ENCODE results near the gene IGF2BP3.

Gene IGF2BP3

DNA sequence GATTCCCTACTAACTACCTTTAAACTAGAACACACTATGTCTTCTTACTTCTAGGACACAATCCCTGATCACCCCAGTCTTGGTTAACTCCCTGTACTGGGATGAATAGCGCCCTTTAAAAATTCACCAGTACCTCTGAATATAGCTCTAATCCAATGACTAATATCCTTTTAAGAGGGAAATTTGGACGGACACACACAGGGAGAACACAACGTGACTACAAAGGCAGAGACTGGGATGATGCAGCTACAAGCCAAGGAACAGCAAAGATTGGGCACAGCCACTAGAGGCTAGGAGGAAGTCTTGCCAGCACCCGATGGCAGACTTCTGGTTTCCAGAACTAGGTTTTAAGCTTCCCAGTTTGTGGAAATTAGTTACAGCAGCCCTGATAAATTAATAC lies 89.7 kb downstream of the IGF2BP3 start:
- DNase-seq: no peak

DNA sequence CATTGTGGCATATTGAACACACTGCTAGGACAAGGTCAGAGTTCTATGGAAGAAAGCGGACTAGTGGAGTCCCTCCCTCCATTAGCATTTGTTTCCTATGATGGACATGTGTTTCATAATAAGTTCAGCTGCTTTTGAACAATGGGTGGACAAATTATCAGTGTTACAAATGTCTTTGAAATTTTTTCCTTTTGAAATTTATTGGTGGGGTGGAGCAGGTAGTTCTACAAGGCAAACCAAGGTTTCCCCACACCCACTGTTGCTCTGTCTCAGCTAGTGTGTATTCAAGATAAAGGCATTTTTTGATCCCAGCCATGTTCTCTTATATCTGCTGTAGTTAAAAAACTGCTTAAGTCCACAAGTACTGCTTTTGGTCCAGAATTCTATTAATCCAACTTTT lies 91.3 kb downstream of the IGF2BP3 start:
- DNase-seq: no peak

DNA sequence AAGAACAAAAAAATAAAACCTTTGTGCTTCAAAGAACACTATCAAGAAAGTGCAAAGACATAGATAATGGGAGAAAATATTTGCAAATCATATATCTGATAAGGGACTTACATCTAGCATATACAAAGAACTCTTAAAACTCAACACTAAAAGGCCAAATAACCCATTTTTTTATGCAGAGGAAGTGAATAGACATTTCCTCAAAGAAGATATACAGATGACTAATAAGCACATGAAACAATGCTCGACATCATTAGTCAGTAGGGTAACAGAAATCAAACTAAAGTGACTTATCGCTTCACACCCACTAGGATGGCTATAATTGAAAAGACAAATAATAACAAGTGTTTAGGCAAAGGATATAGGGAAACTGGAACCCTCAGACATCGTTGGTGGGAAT lies 93.2 kb downstream of the IGF2BP3 start:
- DNase-seq: no peak

DNA sequence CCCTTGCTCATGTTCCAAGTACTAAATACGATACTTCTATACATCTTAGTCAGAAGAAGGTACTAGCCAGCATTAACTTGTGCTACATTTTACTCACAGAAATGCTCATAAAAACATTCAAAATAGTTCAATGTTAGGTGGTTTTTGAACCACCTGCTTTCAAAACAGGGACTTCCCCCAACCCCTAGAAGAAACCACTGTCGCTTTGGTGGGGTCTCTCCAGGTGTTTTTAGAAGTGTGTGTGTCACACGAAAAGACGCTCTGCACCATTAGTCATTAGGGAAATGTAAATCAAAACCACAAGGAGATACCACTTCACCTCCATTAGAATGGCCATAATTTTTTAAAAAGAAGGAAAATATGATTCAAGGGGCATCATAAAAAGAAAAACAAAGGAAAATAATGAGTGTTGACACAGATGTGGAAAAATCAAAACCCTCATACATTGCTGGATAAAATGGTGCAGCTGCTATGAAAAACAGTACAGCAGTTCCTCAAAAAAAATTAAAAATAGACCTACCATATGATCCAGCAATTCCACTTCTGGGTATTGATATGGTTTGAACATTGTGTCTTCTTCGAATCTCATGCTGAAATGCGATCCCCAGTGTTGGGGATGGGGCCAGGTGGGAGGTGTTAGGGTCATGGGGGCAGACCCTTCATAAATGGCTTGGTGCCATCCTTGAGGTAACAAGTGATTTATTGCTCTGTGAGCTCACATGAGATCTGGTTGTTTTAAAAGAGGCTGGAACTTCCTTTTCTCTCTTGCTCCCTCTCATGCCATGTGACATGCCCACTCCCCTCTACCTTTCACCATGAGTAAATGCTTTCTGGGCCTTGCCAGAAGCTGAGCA lies 96.9 kb downstream of the IGF2BP3 start:
- no peak for DNase-seq

DNA sequence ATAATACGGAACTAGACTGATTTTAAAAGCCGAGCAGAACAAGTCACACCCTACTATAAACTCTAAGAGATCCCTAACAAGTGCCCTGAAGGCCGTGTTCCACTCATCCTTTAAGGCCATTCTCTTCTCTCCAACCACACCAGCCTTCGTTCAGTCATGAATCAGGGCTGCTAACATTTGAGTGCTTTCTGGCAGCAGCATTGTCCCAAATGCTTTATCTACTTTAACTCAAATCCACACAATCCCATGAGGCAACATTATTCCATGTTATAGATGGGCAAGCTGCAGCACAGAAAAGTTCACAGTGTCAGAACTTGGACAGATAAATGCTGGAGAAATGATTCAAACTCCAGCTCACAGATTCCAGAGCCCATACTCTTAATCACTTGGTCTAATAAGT lies 97.7 kb downstream of the IGF2BP3 start:
- DNase-seq: no peak

DNA sequence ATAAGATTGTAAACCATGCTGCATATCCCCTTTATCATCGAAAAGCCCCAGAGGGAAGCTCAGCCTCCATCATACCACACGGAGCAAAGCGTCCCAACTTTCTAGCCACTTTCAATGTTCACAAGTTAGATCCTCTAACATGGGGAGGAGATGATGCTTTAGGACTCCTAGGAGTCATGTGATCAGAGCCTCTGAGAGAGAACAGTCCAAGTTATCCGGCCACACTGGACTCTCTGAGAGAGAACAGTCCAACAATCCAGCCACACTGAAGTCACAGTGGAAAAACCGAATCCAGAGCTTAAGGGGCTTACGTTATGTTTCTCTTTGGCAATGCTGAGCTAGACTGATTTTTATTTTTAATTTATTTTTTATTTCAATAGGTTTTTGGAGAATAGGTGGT lies 98.6 kb downstream of the IGF2BP3 start:
- no peak for DNase-seq

DNA sequence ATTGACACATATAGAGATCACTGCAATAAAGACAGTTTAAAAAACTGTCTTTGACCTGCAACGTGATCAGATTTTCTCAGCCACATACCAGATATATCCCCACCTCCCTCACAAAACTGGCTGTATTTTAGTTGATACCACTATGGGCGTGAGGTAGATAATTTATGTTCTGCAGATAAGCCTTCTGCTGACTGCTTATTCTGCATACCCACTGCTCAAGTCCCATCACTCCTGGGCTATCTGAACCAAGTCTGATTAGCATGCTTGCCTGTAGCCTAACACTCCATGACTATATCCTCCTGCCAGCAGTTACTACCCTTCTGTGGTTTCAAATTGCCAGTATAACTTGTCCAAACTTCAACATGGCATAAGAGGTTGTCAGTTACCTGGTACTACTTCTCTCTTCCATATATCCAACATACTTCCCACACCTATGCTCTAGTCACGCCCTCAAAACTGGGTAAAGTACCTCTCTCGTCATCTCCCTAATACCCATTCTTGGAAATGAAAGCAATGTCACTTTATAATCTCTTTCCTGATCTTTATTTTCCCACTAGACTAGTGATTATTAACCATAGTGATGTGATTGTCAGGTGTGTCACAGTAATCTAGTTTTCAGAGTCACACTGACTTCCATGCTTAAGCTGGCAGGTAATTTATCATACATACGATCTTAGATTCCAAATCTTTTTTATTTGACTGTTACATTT lies 100.4 kb downstream of the IGF2BP3 start:
- DNase-seq: no peak

DNA sequence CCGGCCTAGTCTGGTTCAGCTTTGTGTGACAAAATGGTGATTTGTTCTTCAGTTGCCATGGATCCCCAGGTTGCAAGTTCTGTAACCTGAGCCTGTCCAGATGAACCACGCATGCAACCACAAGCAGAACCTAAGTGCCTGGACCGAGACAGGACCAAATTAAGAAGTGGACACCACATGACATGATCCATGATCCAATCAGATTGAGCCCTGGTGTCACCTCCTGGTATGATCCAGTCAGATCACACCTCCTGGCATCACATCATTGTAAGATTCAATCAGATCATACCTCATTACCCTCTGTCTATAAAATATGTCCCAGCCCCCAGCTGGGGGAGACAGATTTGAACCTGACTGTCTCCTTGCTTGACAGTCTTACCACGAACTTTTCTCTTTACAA lies 101.2 kb downstream of the IGF2BP3 start:
- DNase-seq: no peak

DNA sequence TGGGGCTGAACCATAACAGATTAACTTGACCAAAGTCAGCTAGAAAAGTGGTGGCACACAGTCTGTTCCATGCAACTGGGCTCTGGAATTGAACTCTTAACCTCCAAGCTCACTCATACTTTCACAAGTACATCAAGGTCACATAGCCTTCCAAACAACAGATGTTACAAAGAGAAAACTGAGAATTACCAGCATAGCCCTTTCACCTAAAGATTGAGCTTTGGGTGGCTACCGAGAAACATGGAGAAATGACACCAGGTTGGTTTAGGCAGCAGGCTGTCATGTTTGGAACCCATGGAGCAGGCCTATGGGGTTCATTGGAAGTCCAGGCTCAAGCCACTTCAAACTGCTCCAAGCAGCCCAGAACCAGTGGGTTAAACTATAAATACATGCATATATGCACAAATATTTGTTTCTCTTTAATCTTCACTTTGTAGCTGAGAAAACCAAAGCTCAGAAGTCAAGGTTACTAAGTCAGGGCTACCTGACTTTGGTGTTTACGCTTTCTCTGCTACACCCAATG lies 112.1 kb downstream of the IGF2BP3 start:
- no peak for DNase-seq

DNA sequence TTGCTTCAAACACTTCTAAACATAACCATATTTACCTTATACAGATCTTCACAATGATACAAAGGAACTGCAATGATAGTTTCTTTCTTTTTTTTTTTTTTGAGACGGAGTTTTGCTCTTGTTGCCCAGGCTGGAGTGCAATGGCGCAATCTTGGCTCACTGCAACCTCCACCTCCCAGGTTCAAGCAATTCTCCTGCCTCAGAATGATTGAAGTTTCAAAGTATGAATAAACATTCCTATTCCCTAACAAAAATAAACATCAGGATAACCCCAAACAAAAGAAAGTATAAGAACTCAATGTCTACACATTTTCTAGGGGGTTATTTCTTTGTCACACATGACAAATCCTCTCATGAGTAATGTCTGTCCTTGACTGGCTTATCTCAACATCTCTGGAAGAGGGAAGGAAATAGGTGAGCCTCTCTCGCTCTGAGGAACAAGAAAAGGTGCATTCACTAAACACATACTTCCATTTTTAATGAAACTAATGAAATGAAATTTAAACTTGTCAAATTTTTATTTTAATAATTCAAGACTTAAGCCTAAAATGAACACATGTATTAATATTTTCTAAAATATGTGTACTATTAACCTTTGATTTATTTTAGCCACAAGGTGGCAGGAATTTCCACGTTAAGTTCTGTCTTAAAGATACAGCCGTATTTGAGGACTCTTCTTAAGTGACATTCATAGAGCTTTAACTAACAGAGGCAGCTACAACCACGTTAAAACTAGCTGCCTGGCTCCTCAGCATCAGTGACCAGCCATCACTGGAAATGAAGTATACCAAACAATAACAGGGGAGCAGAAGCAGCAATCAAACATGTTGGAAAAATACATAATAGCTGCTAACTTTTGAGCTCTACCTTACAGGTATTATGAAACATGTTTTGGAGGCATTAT lies 112.8 kb downstream of the IGF2BP3 start:
- no peak for DNase-seq

DNA sequence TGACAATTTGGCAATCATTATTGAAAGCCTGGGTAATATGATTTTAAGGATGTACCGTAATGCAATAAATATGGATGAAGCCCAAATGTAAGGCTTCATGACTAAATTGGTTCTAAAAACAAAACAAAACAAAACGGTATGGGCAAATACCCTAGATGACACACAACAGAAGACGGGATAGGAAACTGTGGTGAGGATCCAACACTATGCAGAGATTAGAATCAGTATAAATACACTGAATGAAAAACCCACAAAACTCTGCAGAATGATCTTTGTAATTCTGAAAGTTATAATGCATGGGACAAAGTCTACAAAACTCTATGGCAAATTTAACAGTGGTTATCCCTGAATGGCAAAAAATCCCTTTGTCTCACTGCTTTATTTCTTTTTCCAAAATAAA lies 113.6 kb downstream of the IGF2BP3 start:
- DNase-seq: no peak

DNA sequence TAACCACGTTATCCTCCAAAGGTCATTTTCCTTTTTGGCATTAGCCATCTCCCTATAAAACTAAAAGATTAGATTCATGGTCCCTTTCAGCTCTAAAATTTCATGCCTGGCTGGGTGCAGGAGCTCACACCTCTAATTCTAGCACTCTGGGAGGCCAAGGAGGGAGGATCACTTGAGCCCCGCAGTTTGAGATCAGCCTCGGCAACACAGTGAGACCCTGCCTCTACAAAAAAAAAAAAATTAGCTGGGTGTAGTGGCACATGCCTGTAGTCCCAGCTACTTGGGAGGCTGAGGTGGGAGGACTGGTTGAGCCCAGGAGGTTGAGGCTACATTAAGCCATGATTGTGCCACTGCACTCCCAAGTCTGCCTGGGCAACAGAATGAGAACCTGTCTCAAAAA lies 114.1 kb downstream of the IGF2BP3 start:
- no peak for DNase-seq

DNA sequence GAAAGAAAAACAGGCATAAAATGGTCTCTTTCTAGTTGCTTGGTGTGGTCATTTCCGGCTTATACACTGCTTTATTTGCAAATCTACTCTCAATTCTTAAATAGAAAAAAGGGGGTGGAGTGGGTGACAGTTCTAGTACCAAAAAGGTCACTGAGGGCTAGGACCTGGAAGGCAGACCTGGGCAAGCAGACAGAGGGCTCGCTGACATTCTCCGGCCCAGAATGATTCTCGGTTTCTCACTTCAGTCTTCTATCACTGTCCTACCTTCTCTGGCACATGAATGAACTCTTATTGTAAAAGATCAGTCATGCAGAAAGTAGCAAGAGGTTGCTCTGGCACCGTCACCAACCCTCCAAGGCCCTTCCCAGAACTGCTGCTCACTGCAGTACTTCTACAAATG lies 117.1 kb downstream of the IGF2BP3 start:
- no peak for DNase-seq

DNA sequence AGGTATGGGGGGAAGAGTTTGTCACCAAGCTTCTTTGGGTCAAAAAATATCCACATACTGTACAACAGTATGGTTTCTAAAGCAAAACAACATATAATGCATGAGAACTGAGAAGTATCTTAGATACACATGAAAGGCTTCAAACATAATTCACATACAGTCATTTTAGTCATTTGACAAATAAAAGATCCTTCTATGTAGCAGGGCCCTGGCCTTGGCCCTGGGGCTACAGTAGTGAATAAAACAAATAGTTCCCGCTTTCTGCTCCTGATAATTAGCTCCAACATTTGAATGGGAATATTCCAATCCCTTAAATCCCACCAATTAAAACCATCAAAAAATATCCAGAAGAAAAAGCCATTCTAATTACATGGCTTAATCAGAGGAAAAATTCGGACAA lies 119.8 kb downstream of the IGF2BP3 start:
- no peak for DNase-seq

DNA sequence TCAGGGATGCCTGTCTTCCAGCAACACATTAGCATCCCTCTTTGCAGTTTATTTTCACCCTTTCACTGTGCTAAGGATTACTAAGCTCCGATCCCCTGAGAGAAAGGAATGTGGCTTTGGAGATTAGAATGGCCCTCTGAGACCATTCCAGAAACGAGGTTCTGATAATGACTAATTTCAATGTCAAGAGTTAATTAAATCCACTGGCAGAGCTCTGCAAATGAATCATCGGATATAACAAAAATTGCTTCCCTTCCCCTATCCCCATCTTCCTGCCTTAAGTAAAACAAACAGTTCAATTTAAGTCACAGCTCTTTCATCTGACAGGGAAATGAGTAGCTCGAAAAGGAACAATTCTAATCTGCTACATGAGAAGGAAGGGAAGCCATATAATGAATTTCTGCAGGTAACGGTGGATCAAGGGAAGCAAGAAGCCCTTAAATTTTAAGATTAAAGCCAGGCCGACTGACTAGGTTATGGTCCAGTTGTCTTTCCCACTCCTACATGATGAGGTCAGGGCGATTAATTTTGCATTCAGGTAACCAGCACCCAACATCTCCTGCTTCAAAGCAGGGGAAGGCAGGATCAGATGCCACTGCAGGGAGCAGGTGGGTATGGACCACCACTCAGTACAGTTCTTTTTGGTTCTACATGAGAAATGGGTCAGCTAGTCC lies 120.7 kb downstream of the IGF2BP3 start:
- no peak for DNase-seq

DNA sequence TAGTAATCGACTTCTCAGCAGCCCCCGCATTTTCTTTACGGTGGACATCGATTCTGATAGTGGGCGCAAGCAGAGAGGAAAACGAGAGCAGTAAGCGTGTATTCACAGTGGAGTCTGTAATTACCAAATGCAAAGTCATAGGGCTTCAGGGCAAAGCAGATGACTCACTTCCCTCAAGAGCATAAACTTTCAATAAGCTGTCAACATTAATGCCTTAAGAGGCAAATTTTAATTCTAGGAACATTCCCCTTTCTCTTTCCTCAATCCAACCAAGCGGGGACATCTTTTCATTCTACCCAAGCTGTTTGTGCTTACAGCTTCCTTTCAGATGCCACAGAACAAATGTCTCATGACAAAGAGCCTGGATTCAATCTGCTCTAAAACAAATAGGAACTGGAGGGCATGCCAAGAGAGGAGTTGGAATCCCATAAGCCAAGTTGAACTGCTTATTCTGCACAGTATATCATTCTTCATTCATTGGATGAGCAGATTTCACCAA lies 122.6 kb downstream of the IGF2BP3 start:
- DNase-seq: no peak

DNA sequence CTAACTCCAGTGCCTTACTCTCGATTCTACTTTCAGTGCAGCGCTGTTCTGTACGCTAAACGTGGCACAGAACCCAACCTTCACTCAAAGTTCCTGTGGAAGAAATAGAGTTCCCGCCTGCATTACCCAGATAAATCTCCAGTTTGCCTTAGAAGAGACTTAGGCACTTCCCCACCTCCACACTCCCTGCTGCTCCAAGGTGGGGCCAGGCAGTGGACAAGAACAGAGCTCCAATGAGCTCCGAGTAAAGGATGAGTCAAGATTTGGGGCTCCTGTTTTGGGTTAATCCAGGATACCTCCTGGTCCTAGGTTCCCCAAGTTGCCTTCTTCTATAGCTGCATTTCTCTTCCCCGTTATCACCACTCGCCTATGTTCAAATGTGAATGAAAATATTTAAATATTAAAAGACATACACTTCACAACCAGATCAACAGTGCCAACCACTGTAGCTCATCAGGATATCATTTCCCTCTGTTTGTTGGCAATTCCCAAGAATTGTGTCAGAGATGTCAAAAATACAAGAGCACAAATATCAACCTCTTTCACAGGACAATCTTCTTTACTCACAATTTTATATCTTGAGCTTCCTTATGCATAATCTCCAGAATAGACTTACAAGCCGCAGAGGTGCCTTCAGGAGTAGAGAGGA lies 123.1 kb downstream of the IGF2BP3 start:
- no peak for DNase-seq

DNA sequence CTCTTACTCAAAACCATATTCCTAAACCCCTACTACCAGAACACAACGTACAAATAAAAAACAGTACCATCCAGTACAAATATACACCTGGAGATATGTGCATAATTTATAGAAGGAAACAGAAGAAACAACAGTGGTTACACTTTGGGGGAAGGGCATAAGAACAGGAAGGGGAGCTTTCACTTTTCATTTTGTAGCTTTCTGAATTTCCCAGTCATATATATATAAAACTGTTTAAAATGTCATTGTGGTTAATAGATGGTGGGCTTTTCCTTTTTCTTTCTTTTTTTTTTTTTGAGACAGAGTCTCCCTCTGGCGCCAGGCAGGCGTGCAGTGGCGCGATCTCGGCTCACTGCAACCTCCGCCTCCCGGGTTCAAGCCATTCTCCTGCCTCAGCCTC lies 124.0 kb downstream of the IGF2BP3 start:
- DNase-seq: no peak

DNA sequence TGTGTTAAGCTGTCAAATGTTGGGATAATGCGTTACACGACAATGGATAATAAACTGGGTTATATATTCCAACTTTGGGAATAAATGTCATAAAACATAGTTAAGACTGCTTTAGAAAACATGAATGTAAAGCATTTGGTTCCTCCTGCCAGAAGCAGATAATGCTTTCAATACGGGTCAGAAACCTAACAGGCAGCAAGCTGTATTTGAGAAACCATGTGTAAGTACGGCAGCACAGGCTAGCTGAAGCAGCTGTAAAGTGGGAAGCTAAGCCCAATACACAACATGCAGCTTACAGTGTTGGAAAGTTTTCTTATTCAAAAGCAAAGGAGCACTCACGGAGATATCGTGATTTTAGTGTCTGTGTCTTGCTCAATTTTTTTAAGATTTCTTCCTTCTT lies 124.7 kb downstream of the IGF2BP3 start:
- no peak for DNase-seq

DNA sequence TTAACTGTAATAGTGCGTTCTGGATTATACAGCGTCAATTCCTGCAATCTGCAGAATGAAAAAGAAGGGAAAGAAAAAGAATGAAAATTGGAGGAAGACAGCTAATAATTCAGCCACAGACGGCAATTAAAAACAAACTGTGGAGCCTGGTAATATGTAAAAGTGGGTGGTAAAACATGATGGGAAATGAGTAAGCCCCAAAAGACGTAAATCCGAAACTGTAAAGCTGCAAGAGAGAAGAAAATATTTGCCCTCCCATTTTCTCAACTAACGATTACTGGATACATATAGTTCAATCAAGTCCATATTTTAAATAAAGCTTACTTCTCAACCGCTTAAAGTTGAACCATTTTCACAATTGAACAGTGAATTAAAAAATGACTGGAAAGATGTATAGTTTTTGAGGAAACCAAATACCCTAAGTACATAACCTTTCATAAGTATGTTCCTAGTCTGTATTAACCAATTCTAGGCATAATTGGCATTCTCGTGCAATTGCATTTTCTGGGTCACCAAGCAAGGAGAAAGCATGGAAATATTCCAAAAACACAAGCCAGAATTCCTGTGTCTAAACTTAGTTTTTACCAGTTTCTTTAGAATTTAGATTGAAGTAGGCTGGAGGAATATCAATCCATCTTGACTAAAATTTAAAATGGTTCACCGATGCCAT lies 126.3 kb downstream of the IGF2BP3 start:
- no peak for DNase-seq

Measured in nucleus accumbens (tissue), 56 donors.